Activated CD4-positive, alpha-beta T cell treated with anti-CD3 and anti-CD28 coated beads, Interleukin-2, amount 50 U/mL, for 16 hours (primary cell): ENCODE results near the gene COBL.

ENCODE experiments used
- DNase-seq: peaks from one replicate; pipeline ENCODE4 v3.0.0-alpha.2; 2020

COBL gene

DNA sequence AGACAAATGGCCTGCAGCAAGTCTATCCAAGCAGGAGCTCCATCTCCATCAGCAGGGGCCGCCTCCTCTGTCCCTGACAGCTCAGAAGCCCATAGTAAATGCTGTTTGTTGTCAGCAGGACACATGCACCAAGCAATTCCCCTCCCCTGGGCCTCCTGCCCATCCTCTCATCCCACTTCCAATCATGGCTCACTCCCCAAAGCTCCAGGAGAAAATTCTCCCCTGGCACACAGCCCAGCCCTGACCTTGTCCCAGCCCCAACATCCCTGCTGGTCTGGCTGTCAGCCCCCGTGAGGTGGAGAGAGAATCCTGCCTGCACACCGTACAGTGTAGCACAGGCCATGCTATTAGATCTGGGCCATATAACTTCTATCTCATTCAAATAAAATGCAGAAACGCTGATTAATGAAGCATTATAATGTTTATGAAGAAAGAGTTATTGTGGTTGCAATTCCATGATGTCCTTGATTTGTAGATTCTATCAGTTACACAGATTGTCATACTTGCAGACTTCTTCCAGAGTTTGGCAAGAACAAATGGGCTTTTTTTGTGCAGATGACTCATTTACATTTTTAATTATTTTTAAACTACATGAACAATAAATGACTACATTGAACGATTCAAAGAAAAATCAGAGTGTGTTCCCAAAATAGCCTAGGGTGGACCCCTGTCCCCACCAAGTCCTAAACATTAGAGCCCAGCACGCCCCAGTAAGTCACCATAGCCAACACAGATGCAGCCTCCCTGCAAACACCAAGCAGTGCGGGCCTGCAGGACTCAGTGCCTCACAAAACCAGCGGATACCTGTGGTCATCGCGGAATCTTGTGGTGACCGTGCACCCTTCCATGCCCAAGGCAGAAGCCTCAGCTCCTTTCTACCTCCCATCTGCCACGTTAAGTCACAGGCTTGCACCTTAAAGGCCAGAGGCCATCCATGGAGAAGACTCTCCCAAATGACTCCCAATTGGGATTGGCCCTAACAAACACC, 70.1 kb downstream of the COBL start:
- no peak for DNase-seq

DNA sequence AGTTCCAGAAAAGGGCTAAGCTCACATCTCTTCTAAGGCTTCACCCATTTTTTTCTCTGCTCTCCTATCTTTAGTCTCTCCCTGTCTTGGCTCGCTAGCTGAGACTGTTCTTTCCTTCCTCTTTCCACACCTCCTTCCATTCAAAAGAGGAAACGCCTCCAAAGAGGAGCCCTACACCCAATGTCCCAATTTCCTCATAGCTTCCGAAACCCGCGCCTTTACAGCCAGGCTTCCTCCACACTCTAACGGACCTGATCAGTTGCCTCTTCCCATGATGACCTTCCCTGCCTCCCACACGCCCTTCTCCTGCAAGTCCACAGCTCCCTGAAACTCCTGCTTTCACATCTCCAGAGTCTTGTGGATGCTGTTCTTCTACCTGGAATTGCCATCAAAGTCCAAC, 71.7 kb downstream of the COBL start:
- DNase-seq: no peak

DNA sequence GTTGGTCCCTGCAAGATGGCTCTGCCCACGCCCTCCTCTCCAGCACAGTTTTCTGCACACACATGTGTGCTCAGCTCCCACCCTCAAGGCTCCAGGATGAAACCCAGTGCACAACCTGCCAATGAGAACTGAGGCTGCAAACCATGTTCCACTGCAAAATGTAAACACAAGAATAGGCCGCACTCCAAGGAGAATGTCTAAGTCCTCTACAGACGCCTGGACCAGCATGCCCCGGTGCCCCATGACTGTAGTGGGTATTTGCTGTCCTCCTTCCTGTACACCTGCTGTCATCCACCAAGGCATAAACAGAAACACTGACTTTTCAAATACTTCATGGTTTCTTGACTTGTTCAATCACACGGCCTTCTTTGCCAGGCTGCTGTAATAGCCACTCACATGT, 72.6 kb downstream of the COBL start:
- no peak for DNase-seq

DNA sequence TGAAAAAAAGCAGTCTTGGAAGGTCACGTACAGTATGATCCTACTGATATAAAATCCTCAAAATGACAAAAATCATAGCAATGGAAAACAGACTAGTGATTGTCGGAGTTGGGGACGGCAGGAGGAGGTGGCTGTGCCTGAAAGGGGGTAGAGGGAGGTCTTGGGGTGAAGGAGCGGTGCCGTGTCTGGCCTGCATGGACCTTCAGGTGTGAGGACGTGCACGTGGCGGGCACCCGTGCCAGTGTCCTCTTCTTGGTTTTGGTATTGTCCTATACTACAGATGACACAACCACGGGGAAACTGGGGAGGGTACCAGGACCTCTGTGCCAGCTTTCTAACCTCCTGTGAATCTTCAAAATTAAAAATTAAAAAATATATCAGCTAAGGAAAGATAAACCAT, 73.0 kb downstream of the COBL start:
- DNase-seq: no peak

DNA sequence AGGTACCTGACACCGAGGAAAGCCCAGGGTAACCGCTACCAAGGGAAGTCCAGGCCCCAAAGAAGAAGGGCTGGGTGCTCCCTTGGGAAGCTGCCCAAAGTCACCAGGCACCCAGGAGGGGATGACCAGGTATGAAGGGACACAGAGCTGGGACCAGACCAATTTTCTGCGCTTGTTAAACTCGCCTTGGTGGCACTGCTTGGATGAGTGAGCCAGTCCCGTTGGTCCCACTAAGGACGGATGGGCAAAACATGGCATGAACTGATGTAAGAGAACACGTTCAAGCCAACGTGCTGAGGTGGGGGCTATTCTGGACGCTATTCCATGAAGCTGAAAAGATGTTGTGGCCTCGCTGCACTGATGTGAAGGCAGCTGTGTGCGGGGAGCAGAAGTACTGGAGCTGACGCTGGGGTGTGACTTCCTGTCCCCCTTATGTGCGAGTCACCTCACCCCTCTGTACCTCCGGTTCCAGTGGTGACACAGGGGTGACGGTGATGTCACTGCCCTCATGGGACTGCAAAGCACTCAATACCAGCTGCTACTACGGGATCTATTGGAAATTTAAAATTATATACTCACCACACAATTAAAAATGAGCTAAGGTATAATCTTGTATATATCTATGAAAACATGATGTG, 73.6 kb downstream of the COBL start:
- DNase-seq: no peak

DNA sequence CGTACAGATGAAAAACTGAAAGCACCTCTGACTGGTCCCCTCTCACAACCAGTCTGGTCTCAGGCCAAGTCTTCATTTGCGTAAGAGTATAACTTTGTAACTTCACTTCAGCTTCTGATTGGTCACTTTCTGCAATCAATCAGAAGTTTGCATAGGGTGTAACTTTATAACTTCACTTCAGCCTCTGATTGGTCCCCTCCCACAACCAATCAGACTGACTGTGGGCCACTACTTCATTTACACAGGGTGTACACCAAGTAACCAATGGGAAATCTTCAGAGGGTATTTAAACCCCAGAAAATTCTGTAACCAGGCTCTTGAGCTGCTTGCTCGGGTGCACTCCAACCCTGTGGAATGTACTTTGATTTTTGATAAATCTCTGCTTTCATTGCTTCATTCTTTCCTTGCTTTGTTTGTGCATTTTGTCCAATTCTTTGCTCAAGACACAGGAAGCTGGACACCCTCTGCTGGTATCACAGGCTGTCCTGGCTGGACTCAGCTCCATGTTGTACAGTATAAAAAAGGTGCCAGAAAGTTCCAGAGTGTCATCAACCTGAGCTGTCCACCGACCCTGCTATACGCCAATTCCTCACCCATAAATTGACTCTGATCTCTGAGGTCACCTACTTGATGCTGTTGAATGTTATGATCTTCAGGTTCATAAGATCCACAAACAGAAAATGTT, 74.5 kb downstream of the COBL start:
- no peak for DNase-seq

DNA sequence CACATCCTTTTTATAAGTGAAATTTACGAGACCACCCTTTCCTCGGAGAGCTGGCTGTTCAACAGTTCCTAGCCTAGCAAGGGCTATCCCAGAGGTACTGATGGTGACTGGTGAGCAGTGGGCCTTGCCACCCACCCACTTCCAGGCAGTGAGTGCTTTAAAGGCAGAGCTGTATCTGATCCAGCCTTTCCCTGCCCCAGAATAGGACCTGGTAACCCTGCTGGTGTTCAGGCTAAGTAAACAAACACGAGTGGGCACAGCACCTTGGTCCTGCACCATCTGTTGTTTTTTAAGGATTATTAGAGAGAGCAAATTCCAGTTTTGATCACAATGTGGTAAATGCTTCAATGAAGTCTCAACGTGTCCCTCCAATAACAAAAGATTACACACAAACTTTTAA, 75.7 kb downstream of the COBL start:
- DNase-seq: no peak

DNA sequence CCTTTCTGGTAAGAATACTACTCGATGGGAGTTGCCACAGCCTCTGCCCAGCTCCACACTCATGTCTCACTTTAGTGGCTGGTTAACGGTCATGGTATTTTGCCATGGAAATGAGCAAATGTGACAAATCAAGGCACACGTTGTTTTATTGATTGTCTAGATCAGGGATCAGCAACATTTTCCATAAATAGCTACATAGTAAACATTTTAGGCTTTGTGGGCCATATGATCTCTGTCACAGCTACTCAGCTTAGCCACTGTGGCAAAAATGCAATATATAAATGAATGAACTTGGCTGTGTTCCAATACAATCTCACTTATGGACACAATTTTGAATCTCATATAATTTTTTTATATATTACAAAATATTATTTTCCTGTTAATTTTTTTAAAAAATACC, 76.9 kb downstream of the COBL start:
- DNase-seq: no peak

DNA sequence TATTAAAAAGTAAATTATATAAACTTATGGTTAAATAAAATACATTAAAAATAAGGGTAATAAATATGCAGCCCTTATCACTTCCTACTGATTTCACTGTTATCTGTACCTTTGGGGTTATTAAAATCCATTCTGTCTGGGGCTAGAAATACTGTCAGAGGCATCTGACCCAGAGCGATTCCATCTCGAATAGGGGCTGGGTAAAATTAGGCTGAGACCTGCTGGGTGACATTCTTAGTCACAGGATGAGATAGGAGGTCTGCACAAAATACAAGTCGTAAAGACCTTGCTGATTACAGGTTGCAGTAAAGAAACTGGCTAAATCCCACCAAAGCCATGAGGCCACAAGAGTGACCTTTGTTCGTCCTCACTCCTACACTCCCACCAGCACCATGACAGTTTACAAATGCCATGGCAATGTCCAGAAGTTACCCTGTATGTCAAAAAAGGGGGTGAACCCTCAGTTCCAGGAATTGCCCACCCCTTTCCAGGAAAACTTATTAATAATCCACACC, 77.6 kb downstream of the COBL start:
- DNase-seq: no peak

DNA sequence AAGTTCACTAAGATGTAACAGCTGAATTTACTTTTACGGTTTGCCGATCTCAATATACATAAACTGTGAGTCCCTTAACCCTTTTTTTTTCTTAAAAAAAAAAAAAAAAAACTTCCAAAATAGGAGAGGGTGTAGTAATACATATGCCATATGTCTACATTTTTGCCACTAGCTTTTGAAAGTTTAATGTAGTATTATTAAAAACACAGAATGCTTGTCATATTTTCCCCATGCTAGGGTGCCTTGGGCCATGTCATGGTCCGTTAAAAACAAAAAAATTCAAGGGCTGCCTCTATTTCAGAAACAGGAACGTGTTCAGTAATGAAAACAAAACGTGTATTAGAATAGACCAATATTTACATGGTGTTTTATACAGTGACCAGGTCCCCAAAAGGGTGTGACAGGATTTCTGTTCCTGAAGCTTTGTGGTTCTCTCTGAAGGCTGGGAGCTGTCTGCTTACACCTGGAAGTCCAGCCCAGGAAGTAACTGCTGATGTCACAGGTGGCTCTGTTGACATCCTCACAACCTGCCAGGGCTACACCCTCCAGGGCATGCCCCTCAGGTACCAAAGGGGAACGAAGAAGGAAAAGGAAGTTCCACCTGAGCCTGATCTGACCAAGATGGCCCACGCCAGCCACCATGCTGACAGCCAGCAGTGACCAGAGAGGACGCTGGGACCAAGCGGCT, 79.0 kb downstream of the COBL start:
- no peak for DNase-seq

DNA sequence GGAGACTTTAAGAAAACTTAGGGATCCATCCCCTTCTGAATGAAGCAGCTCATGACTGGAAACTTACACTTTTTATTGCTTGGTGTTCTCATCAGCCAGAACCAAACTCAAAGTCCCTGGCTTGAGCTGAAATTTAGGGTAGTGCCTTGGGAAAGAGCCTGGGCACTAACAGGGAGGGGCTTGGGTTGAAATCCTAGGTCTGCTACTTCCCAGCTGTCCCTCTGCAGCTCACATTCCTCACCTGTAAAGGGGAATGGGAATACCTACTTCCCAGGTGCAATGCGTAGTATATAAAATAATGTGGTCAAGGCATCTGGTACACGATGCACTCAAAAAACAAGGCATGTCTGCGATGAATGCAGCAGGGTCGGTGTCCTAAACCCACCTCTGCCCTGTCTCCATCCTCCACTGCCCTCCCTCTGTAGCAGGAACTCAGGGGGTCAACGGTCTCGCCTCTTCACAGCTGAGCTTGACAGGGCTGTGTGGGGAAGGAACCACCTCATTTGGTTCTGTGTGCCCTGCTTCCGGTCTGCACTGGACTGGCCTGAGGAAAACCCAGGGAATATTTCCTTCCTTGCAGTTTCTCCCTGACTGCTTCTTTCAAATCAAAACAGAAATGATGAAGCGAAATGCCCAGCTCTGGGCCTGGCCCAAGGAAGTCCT, 80.0 kb downstream of the COBL start:
- DNase-seq: no peak

DNA sequence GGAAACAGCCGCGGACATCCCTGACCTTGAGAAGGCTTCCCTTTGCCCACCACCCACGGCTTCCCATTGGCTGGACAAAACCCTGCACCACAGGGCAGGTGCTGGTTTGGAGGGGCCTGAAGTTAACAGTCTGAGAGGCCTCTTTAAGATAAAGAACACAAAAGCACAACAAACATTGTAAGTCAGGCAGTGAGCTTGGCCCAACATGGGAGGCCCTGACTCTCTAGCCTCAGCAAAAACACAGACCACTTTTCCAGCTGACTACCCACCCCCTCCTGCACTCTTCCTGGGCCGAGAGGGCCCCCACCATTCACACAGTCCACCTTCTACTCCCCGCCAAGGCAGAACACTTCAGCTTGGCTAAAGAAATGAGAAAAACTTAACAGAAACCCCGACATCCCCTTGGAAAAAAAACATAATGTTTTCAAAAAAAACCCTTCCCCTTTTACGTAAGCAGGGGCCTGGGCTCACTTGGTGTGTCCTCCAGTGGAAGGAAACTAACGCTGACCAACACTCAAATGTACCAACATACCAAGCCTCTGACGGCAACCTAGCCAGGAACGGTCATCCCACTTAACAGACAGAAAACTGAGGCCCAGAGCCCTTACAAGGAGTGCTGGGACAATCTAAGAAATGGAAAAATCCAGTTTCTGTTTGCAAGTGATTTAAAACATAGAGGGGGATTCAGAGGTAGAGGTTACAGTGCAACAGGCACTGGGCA, 80.9 kb downstream of the COBL start:
- DNase-seq: no peak

DNA sequence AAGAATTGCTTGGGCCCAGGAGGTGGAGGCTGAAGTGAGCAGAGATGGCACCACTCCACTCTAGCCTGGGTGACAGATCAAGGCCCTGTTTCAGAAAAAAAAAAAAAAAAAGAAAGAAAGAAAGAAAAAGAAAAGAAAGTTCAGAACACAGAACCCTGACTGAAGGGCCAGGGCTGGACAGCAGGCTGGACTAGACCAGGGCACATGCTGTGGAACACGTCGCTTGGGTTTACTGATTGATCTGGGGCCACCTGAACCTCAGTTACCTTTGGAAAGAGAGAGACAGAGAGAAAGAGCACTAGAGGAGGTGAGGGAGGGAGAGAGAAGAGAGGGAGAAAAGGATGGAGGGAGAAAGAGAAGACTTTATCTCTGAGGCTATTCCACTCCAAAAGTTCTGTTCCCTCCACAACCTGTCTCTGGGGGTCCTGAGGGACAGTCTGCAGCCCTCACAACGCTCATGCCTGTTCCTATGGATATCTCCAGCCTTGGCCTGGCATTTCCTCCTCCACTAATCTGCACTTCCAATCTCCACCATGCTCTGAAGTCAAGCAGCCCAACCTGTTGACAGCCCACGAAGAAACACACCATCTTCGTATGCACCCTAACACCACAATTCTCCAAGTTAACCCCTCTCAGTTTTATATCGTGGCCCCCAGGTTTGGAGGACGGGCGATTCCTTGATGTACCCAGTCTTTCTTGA, 81.8 kb downstream of the COBL start:
- DNase-seq: no peak

DNA sequence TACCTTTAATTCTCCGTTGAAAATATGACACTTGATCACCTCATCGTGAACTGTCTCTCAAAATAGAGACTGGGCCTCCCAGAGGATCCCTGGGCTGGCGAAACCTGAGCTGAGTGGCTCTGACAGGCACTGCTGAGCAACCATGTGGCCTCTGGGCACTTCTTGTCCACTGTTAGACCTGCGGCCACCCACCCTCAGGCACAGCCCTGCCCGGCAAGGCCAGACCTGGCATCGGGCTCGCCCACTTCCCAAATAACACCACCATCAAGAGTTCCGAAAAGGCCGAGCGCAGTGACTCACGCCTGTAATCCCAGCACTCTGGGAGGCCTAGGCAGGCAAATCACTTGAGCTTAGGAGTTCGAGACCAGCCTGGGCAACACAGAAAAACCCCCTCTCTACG, 82.5 kb downstream of the COBL start:
- DNase-seq: no peak

DNA sequence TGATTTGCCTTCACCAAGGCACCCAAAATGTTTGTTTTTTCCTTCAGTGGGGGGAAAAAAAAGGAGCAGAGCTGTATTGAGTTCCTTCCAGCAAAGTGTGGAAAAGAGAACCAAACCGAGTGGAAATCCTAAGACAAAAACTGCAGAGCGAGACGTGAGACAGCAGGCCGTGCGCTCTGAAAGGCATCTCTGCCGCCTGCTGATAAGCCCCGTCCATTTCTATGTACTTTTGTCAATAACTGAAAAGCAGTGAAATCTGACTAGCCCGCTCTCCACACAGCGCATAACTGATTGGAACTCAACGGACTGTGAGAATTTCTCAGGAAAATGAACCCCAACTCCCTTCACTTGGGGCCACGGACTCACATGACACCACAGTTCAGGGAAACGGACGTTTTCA, 83.2 kb downstream of the COBL start:
- DNase-seq: no peak

DNA sequence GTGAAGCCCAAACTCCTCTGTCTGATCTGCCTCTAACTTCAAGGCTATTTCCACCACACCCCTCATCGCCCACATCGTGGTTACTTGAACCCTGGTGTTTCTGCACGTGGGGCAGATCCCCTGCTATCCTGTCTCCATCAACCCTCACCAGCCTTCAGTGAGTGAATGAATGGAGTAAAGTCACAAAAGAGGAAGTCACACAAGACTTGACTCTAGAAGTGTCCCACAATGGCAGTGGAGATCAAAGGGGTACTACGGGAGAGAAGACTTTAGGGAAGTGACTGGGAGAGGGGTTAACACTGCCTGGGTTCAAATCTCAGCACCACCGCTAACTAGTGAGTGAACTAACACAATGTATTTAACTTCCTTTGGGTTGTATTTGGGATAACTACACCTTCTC, 85.9 kb downstream of the COBL start:
- no peak for DNase-seq

DNA sequence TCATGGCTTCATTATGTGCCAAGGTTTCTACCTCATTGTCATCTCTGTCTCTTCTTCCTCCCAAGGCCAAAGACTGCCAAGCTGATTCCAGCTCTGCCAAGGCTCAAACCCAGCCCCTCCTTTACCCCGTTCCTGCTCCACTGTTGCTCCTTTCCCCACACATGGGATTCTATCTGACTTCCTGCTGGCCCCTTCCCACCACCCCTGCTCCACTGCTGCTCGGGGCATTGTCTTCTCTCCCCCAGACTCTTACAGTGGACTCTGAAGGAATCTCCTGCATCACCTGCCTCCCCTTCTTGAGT, 86.3 kb downstream of the COBL start:
- no peak for DNase-seq

DNA sequence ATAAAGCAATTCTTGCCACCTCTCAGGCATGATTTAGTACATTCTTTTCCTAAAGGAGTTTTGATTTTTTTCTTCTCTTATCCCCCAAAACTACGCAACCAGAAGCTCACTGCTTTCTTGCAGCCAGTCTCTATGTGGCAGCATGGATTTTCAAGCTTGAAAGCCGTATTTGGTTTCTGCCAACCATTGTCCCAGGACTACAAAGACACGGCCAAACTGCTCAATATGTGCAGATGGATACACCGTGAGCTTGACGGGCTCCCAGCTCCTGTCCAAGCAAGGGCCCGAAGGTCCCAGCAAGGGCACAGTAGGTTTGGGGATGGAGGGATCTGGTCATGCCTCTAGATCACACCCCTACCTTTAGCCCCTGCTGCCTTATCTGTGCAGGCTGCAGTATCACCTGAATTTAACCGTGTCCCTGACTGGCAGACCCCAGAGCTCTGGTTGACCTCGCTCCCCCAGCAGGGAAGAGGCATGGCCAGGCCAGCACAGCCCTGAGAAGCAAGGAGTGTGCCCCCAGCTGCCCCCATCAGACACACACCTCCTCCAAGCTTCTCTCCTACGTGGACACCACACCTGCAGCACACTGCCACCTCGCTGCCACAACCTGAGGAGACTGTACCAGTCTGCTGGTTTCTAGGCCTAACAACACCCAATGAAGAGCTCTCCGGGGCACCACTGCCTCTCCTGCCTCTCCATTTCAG, 86.8 kb downstream of the COBL start:
- DNase-seq: no peak

DNA sequence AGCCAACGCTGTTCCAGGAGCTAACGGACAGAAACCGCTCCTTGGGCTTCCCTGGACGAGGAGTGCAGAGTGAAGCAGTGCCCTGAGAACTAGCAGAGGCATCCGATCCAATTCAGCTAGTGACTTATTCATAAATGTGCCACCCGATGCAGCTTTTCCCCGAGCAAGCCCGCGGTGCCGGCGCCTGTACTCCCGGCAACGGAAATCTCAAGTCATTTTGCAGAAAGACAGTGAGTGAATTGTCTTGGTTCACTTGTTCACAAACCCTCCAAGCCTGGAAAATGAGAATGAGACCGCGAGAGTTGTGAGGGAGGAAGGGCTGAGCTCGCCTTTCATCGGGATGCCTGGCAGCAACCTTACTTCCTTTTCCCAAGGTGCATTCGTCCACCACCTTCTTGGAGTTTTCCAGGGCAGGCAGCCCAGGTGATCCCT, 87.5 kb downstream of the COBL start:
- no peak for DNase-seq

DNA sequence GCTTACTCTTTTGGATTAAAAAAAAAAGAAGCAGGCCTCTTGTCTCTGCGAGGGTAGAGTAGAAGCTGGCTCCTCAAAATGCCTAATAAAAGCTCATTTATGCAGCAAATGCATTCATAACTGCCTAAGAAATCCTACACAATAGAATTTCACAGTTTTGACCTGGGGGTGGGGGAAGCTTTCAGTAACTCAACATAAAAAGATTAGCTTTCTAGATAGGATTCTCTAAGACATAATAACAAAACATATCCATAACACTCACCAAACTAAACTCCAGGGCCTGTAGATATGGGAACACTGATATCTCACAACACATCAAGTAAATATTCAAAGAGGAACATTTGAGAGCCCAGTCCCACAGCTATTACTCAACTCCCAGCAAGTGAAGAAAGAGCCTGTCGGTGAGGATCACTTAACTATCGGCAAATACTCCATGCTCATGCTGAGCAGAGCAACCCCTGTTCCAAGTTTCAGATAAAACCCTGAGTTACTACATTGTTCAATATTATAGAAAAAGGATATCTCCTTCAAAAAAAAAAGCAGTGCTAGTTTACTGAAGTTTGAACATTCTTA, 88.1 kb downstream of the COBL start:
- DNase-seq: no peak
